IMR-90 (cell line): Measurements from ENCODE around the gene SLIT1. TPM values are rescaled to one million over a fixed set of nuclear protein-coding genes. Genes with fewer than 3 reads are reported as not detected.

ENCODE experiments used
- ATAC-seq: fragments of 200-7000 bp; cut with Tn5 transposase; 2 replicates; pipeline ENCODE4 v1.9.1; 2020; ENCODE audit warnings: low read depth, mild to moderate bottlenecking, moderate library complexity
- BruUV-seq: library from RNA; stranded (reverse); fragments of 400-500 nt; replicated peaks from 2 replicates; lab custom pipeline; 2021; lab: Mats Ljungman, UMichigan
- CTCF ChIA-PET: fragments of 300-600 bp; formaldehyde crosslinking; extraction: SDS; loops from one replicate; lab custom pipeline; 2021; ENCODE audit warnings: antibody characterized with exemption; lab: Yijun Ruan, JAX
- POLR2A ChIA-PET: fragments of 300-600 bp; sonication (Branson Sonifier 250); formaldehyde crosslinking; loops from one replicate; lab custom pipeline; 2022; ENCODE audit warnings: antibody characterized with exemption; ENCODE audit not compliant: unreplicated experiment; lab: Charles Lee
- DNase-seq: peaks from one replicate; pipeline ENCODE4 v3.0.0; 2013
- H2AFZ ChIP-seq: replicated peaks from 2 replicates; pipeline ENCODE3; 2013; ENCODE audit warnings: low read length, mild to moderate bottlenecking; ENCODE audit not compliant: poor library complexity
- H2AK5ac ChIP-seq: 2 replicates; pipeline ENCODE4 v1.6.1; 2013; ENCODE audit warnings: low read depth, low read length, inconsistent platforms
- H2AK9ac ChIP-seq: replicated peaks from 2 replicates; pipeline ENCODE3; 2013; ENCODE audit warnings: mild to moderate bottlenecking, low read depth, low read length, moderate library complexity; ENCODE audit not compliant: poor library complexity
- H2BK120ac ChIP-seq: 2 replicates; pipeline ENCODE4 v1.6.1; 2013; ENCODE audit warnings: low read depth, low read length, inconsistent platforms
- H2BK15ac ChIP-seq: 3 replicates; pipeline ENCODE4 v1.6.1; 2013; ENCODE audit warnings: low read depth, low read length, inconsistent platforms
- H2BK20ac ChIP-seq: 2 replicates; pipeline ENCODE4 v1.6.1; 2013; ENCODE audit warnings: low read depth, mild to moderate bottlenecking, inconsistent platforms, low read length, moderate library complexity
- H2BK5ac ChIP-seq: 2 replicates; pipeline ENCODE4 v1.6.1; 2013; ENCODE audit warnings: mild to moderate bottlenecking, low read depth, low read length, inconsistent platforms; ENCODE audit not compliant: poor library complexity, severe bottlenecking
- H3K14ac ChIP-seq: replicated peaks from 2 replicates; pipeline ENCODE4 v1.6.1; 2013; ENCODE audit warnings: low read depth, low read length, inconsistent platforms
- H3K18ac ChIP-seq: 2 replicates; pipeline ENCODE4 v1.6.1; 2013; ENCODE audit warnings: low read depth, low read length, control low read depth
- H3K23ac ChIP-seq: 2 replicates; pipeline ENCODE4 v1.6.1; 2013; ENCODE audit warnings: low read depth, low read length, inconsistent platforms
- H3K27ac ChIP-seq: 2 replicates; pipeline ENCODE4 v1.5.1; 2013; ENCODE audit warnings: mild to moderate bottlenecking, control low read depth, low read length; ENCODE audit not compliant: insufficient read depth
- H3K27me3 ChIP-seq: 2 replicates; pipeline ENCODE4 v1.6.1; 2013; ENCODE audit warnings: low read length; ENCODE audit not compliant: control insufficient read depth, insufficient read depth
- H3K36me3 ChIP-seq: 2 replicates; pipeline ENCODE4 v1.6.1; 2013; ENCODE audit warnings: low read length, mixed read lengths; ENCODE audit not compliant: control insufficient read depth, insufficient read depth
- H3K4ac ChIP-seq: 2 replicates; pipeline ENCODE4 v1.6.1; 2013; ENCODE audit warnings: low read depth, low read length, inconsistent platforms
- H3K4me1 ChIP-seq: 2 replicates; pipeline ENCODE4 v1.6.1; 2013; ENCODE audit warnings: low read length, mixed read lengths; ENCODE audit not compliant: control insufficient read depth, insufficient read depth
- H3K4me2 ChIP-seq: 2 replicates; pipeline ENCODE4 v1.6.1; 2013; ENCODE audit warnings: low read depth, mild to moderate bottlenecking, control low read depth, low read length, moderate library complexity
- H3K4me3 ChIP-seq: 2 replicates; pipeline ENCODE4 v1.5.1; 2013; ENCODE audit warnings: low read depth, mild to moderate bottlenecking, control low read depth, low read length, moderate library complexity; ENCODE audit not compliant: insufficient read depth
- H3K56ac ChIP-seq: 2 replicates; pipeline ENCODE4 v1.6.1; 2013; ENCODE audit warnings: low read length, inconsistent platforms; ENCODE audit not compliant: insufficient read depth; ENCODE audit errors: extremely low read depth
- H3K79me1 ChIP-seq, 2 experiments: 2 replicates each; pipeline ENCODE4 v1.6.1; 2013; ENCODE audit warnings: low read length in 2 of 2, inconsistent platforms in 1 of 2, low read depth in 1 of 2
- H3K9ac ChIP-seq: 2 replicates; pipeline ENCODE4 v1.6.1; 2013; ENCODE audit warnings: low read depth, low read length, control low read depth
- H3K9me1 ChIP-seq: 2 replicates; pipeline ENCODE4 v1.6.1; 2013; ENCODE audit warnings: low read length, inconsistent platforms; ENCODE audit not compliant: insufficient read depth
- H3K9me3 ChIP-seq: 2 replicates; pipeline ENCODE4 v1.6.1; 2013; ENCODE audit warnings: low read length; ENCODE audit not compliant: control insufficient read depth, insufficient read depth
- H4K20me1 ChIP-seq: 2 replicates; pipeline ENCODE4 v1.6.1; 2013; ENCODE audit warnings: low read length, inconsistent platforms; ENCODE audit not compliant: insufficient read depth
- H4K5ac ChIP-seq: 2 replicates; pipeline ENCODE4 v1.6.1; 2013; ENCODE audit warnings: mild to moderate bottlenecking, low read depth, low read length, control low read depth
- H4K8ac ChIP-seq, 2 experiments: 2 replicates each; pipeline ENCODE4 v1.6.1; 2013; ENCODE audit warnings: low read depth in 2 of 2, low read length in 2 of 2, control low read depth in 1 of 2, inconsistent platforms in 1 of 2
- H4K91ac ChIP-seq: 2 replicates; pipeline ENCODE4 v1.6.1; 2013; ENCODE audit warnings: low read depth, low read length, inconsistent platforms; ENCODE audit not compliant: insufficient read depth
- BHLHE40 ChIP-seq: fragments of 150-350 bp; IDR thresholded peaks from 2 replicates; pipeline ENCODE4 v1.6.1; 2016; ENCODE audit warnings: mild to moderate bottlenecking, low read depth, low read length
- CEBPB ChIP-seq: IDR thresholded peaks from 2 replicates; pipeline ENCODE4 v1.6.1; 2012; ENCODE audit warnings: low read depth, low read length, improper control_type of control experiment
- CHD1 ChIP-seq: IDR thresholded peaks from 2 replicates; pipeline ENCODE4 v1.6.1; 2012; ENCODE audit warnings: low read depth, low read length, improper control_type of control experiment
- ELK1 ChIP-seq: fragments of 150-350 bp; IDR thresholded peaks from 2 replicates; pipeline ENCODE4 v1.6.1; 2016; ENCODE audit warnings: low read depth, mild to moderate bottlenecking, low read length, moderate library complexity, borderline replicate concordance
- FOS ChIP-seq: fragments of 150-350 bp; IDR thresholded peaks from 2 replicates; pipeline ENCODE4 v1.6.1; 2016; ENCODE audit warnings: low read depth, low read length
- MAFK ChIP-seq: IDR thresholded peaks from 2 replicates; pipeline ENCODE4 v1.6.1; 2012; ENCODE audit warnings: low read depth, low read length, improper control_type of control experiment
- MXI1 ChIP-seq: IDR thresholded peaks from 2 replicates; pipeline ENCODE4 v1.6.1; 2012; ENCODE audit warnings: low read depth, mild to moderate bottlenecking, low read length, moderate library complexity, borderline replicate concordance
- NFE2L2 ChIP-seq: fragments of 150-350 bp; IDR thresholded peaks from 2 replicates; pipeline ENCODE4 v1.6.1; 2016; ENCODE audit warnings: low read depth, mild to moderate bottlenecking, low read length
- POLR2A ChIP-seq: IDR thresholded peaks from 2 replicates; pipeline ENCODE4 v1.6.1; 2012; ENCODE audit warnings: mild to moderate bottlenecking, low read depth, low read length
- RAD21 ChIP-seq: IDR thresholded peaks from 2 replicates; pipeline ENCODE4 v1.6.1; 2012; ENCODE audit warnings: low read length, improper control_type of control experiment
- RCOR1 ChIP-seq: IDR thresholded peaks from 2 replicates; pipeline ENCODE4 v1.6.1; 2012; ENCODE audit warnings: mild to moderate bottlenecking, low read length, improper control_type of control experiment; ENCODE audit not compliant: insufficient replicate concordance
- RFX5 ChIP-seq: IDR thresholded peaks from 2 replicates; pipeline ENCODE4 v1.8.0; 2012; ENCODE audit warnings: low read depth, mild to moderate bottlenecking, low read length, moderate library complexity
- SMC3 ChIP-seq: fragments of 150-350 bp; IDR thresholded peaks from 2 replicates; pipeline ENCODE4 v1.6.1; 2016; ENCODE audit warnings: low read depth, mild to moderate bottlenecking, antibody characterized with exemption, low read length, moderate library complexity
- USF2 ChIP-seq: fragments of 150-350 bp; IDR thresholded peaks from 2 replicates; pipeline ENCODE4 v1.6.1; 2017; ENCODE audit warnings: mild to moderate bottlenecking, antibody characterized with exemption, low read length, low read depth
- WGBS, 2 experiments: methylation state at CpG; one replicate each; pipeline versions ENCODE4 v1.1.5 to v1.1.7; 2013; ENCODE audit warnings: missing lambda C conversion rate in 2 of 2; ENCODE audit not compliant: insufficient read length in 1 of 2; ENCODE audit errors: extremely low coverage in 2 of 2; 5-methylcytosine and 5-hydroxymethylcytosine counted together
- dilution Hi-C: fragments of 300-500 bp; cut with HindIII; formaldehyde crosslinking; loops from one replicate; pipeline ENCODE4 v1.14.3; 2018; ENCODE audit warnings: low sequenced_read_pairs; ENCODE audit not compliant: unreplicated experiment
- in situ Hi-C: fragments of 300-500 bp; cut with MboI; formaldehyde crosslinking; loops from 3 replicates; pipeline ENCODE4 v1.14.3; 2019; ENCODE audit warnings: low sequenced_read_pairs, inconsistent platforms, mixed read lengths
- intact Hi-C: fragments of 100-400 bp; cut with micrococcal nuclease; formaldehyde crosslinking; loops from 2 replicates; pipeline ENCODE4 v1.10.0; 2022
- polyA plus RNA-seq, 3 experiments: library from polyadenylated mRNA; depleted of rRNA; stranded (reverse); fragments of >200 nt; gene quantifications; 2 replicates each; pipeline ENCODE4 v1.2.3, GENCODE V29; 2012; ENCODE audit warnings: low replicate concordance in 1 of 3
- total RNA-seq: library from RNA; depleted of rRNA; stranded (reverse); fragments of >200 nt; gene quantifications from 2 replicates; pipeline ENCODE4 v1.2.3, GENCODE V29; 2012

The SLIT1 gene
- total and polyA plus RNA-seq, 2 of the 4 experiments (the other 2 are of a cell fraction), result under 0.01 TPM

GRCh38 chr10:97020452-97021400 is 165.0 kb downstream of the SLIT1 start (continued):
- TF ChIP-seq BHLHE40, result no peak

GRCh38 chr10:97019213-97019844 is 166.4 kb downstream of the SLIT1 start:
- dilution Hi-C loops (no loop called here), in situ Hi-C loops (no loop called here), intact Hi-C loops (no loop called here)
- Histone ChIP-seq H3K4ac (no peak overlapping the region), H2BK20ac (no peak overlapping the region), H2AK9ac (no peak overlapping the region), H3K4me3 (no peak overlapping the region), H2BK15ac (no peak overlapping the region), H3K9me1 (peaks cover 13% of the 10 kb centered on the region; the same call in 1 of the 2 replicates), H3K18ac (no peak overlapping the region), H2BK120ac (no peak overlapping the region), H4K91ac (no peak overlapping the region), H3K27ac (no peak overlapping the region), H3K14ac (no peak overlapping the region), H3K4me1 (peaks cover 5% of the 10 kb centered on the region; the same call in 1 of the 2 replicates), H3K4me2 (no peak overlapping the region), H3K23ac (no peak overlapping the region), H3K56ac (no peak overlapping the region), H3K79me1 (no peaks in the 10 kb centered on the region), H3K9ac (no peak overlapping the region), H2BK5ac (no peak overlapping the region), H2AFZ (no peak overlapping the region), H4K5ac (no peak overlapping the region), H3K36me3 (no peaks in the 10 kb centered on the region), H3K27me3 (peaks cover 2% of the 10 kb centered on the region; the same call in 1 of the 2 replicates), H4K20me1 (peaks cover 7% of the 10 kb centered on the region; the same call in 1 of the 2 replicates), H2AK5ac (no peak overlapping the region; the same call in 1 of the 2 replicates), H3K9me3 (no peaks in the 10 kb centered on the region), H4K8ac (no peak overlapping the region)
- BruUV-seq, result no TSS peak
- ATAC-seq, result no peak
- CTCF ChIA-PET, result no interaction called here
- no peak for DNase-seq
- no CpG with 5 or more reads among the region's 12 CpGs for WGBS, 2 experiments
- POLR2A ChIA-PET, result no interaction called here
- TF ChIP-seq ELK1 (no peak), CHD1 (no peak), MAFK (no peak), BHLHE40 (no peak), POLR2A (no peak), USF2 (no peak), FOS (no peak), MXI1 (no peak), RCOR1 (no peak), RAD21 (no peak), CEBPB (no peak), RFX5 (no peak), SMC3 (no peak), NFE2L2 (no peak)
